CD4-positive, alpha-beta T cell (primary cell): ENCODE measurements around the gene GPR153. TPM values are rescaled to one million over a fixed set of nuclear protein-coding genes. Genes with fewer than 3 reads are reported as not detected.
A peak's percentile ranks its signal among the peaks of the same experiment; 100 is the strongest.

ENCODE experiments used
- ATAC-seq: fragments of 200-7000 bp; cut with Tn5 transposase; one replicate; pipeline ENCODE4 v1.10.0; 2022; ENCODE audit warnings: mild to moderate bottlenecking; ENCODE audit not compliant: poor library complexity
- CTCF ChIA-PET: fragments of 350-600 bp; sonication (Branson Sonifier 250); formaldehyde crosslinking; loops from one replicate; lab custom pipeline; 2021; ENCODE audit warnings: antibody characterized with exemption, inconsistent platforms; lab: Charles Lee
- POLR2A ChIA-PET: fragments of 350-600 bp; sonication (Branson Sonifier 250); formaldehyde crosslinking; loops from one replicate; lab custom pipeline; 2021; ENCODE audit warnings: antibody characterized with exemption, inconsistent platforms; lab: Charles Lee
- DNase-seq, 14 experiments: peaks; one replicate each; pipeline ENCODE4 v3.0.0-alpha.2; 2013 to 2020; ENCODE audit warnings: mixed read lengths in 2 of 14
- H3K27ac ChIP-seq, 2 donors: one replicate each; pipeline versions ENCODE4 v1.5.1 to v1.7.0; 2013; ENCODE audit warnings: low read length in 2 of 2, low read depth in 1 of 2, mild to moderate bottlenecking in 1 of 2
- H3K27me3 ChIP-seq, 2 experiments: 1 replicate in 1 of 2; 2 replicates in 1 of 2; pipeline versions ENCODE4 v1.6.1 to v1.7.0; 2013; ENCODE audit warnings: low read length in 2 of 2, control low read depth in 1 of 2, mild to moderate bottlenecking in 1 of 2, moderate library complexity in 1 of 2; ENCODE audit not compliant: insufficient read depth in 2 of 2, control insufficient read depth in 1 of 2
- H3K36me3 ChIP-seq: one replicate; pipeline ENCODE4 v1.6.1; 2013; ENCODE audit warnings: low read length, control low read depth; ENCODE audit not compliant: insufficient read depth
- H3K4me1 ChIP-seq: one replicate; pipeline ENCODE4 v1.6.1; 2013; ENCODE audit warnings: low read length, control low read depth; ENCODE audit not compliant: insufficient read depth
- H3K4me3 ChIP-seq: one replicate; pipeline ENCODE4 v1.5.1; 2013; ENCODE audit warnings: mild to moderate bottlenecking, low read length, moderate library complexity
- H3K9me3 ChIP-seq, 2 experiments: 1 replicate in 1 of 2; 2 replicates in 1 of 2; pipeline versions ENCODE4 v1.6.1 to v1.7.0; 2013; ENCODE audit warnings: low read length in 2 of 2, mild to moderate bottlenecking in 2 of 2, control low read depth in 1 of 2, moderate library complexity in 1 of 2; ENCODE audit not compliant: control insufficient read depth in 1 of 2, insufficient read depth in 1 of 2
- H3K27ac Mint-ChIP-seq: one replicate; pipeline ENCODE4 v1.8.0; 2020; ENCODE audit warnings: mixed read lengths
- H3K27me3 Mint-ChIP-seq: one replicate; pipeline ENCODE4 v1.8.0; 2021; ENCODE audit warnings: mixed read lengths
- H3K36me3 Mint-ChIP-seq: one replicate; pipeline ENCODE4 v1.8.0; 2021; ENCODE audit warnings: low read depth, mixed read lengths
- H3K4me1 Mint-ChIP-seq: one replicate; pipeline ENCODE4 v1.8.0; 2021; ENCODE audit warnings: low read depth, mixed read lengths
- H3K4me3 Mint-ChIP-seq: one replicate; pipeline ENCODE4 v1.8.0; 2020; ENCODE audit warnings: mild to moderate bottlenecking, mixed read lengths
- H3K9me3 Mint-ChIP-seq: one replicate; pipeline ENCODE4 v1.8.0; 2020; ENCODE audit warnings: mixed read lengths
- CTCF ChIP-seq: fragments of 200-600 bp; IDR thresholded peaks from one replicate; pipeline ENCODE4 v1.8.0; 2022; ENCODE audit warnings: antibody characterized with exemption, mild to moderate bottlenecking
- intact Hi-C, 2 experiments: fragments of 100-400 bp; cut with DNase I in 1 of 2; cut with micrococcal nuclease in 1 of 2; formaldehyde crosslinking; loops; one replicate each; pipeline versions ENCODE4 v1.15.1 to v1.9.0; 2023 to 2025; cut with DNase I, micrococcal nuclease
- polyA plus RNA-seq, 2 donors: library from polyadenylated mRNA; unstranded; fragments of 120-200 nt; gene quantifications; one replicate each; pipeline ENCODE4 v1.2.1, GENCODE V29; 2013
- total RNA-seq, 174 experiments: library from RNA in 2 of 174; stranded (reverse) in 2 of 174; gene quantifications; one replicate each; pipeline ENCODE4 v1.2.3 and lab custom pipeline; 2021 to 2026

GPR153 gene
- total RNA-seq (under 1 TPM; 0.14 to 0.19 TPM), total RNA-seq (lab: John Stamatoyannopoulos, UW) (0.07 to 2.5 (median 0.67) reads per million in 172 experiments)
- 0.30 TPM for polyA plus RNA-seq (2013, experiment 1 of 2)
- 0.64 TPM for polyA plus RNA-seq (2013, experiment 2 of 2)

- Histone ChIP-seq H3K4me3 (peak within 1 kb of the TSS; percentile 46), H3K36me3 (no peaks in the 10 kb centered on the region), H3K27ac (no peak within 1 kb of the TSS), H3K4me1 (peaks cover 18% of the 10 kb centered on the region), H3K27me3 (peaks cover 12 to 13% of the 10 kb centered on the region in 2 experiments), H3K9me3 (no peaks in the 10 kb centered on the region)
- intact Hi-C loops: no loop called here
- ChIA-PET CTCF (interaction anchor here (2.9 kb wide), 1 partner anchor 16 kb away, joined by 7 read pairs; no protein-coding TSS in a partner anchor), POLR2A (no interaction called here)
- ATAC-seq (peak; percentile 63), DNase-seq (peak in 8 of 14 experiments; percentile 17 to 76 (median 45))
- H3K27ac Mint-ChIP-seq: no peak within 1 kb of the TSS
- peaks cover 11% of the 10 kb centered on the region for H3K27me3 Mint-ChIP-seq
- peaks cover 4% of the 10 kb centered on the region for H3K4me1 Mint-ChIP-seq
- no peaks in the 10 kb centered on the region for H3K9me3 Mint-ChIP-seq
- H3K36me3 Mint-ChIP-seq: no peaks in the 10 kb centered on the region
- no peak for TF ChIP-seq CTCF
- peak within 1 kb of the TSS; percentile 80 for H3K4me3 Mint-ChIP-seq
Observed at GRCh38 chr1:6260961-6261614, at the start of gene GPR153. GPR153 (minus strand) TSS chr1:6261098; CDS start chr1:6254905, 6,193 bp downstream.

DNA sequence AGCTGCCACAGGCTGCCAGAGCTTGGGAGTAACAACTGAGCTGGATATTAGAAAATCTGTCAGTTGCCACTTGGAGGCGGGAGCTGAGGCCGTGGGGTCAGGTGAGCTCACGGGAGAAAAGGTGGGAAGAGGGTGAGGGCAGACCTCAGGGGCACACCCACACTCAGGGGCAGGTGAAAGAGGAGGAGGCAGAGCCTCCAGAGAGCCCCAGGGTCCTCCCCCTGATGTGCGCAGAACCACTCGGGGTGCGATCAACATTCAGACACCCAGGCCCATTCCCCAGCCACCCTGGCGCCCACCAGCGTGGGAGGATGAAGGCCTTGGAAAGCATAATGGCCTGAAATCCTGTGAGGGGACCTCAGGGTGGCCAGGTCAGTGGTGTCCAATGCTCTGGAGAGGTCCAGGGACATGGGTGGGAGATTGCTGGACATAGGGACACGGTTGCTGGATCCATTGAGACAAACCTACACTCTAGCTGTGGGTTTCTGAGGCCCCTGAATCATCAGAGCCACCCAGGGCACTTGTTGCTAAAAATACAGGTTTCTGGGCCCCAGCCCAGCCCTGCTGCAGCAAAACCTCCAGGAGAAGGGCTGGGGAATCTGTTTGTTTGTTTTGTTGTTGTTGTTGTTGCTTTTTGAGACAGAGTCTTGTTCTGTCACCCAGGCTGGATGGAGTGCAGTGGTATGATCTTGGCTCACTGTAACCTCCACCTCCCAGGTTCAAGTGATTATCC is 49.4 kb upstream of the GPR153 start:
- H3K4me1 ChIP-seq: no peaks in the 10 kb centered on the region
- no peaks in the 10 kb centered on the region for H3K27me3 ChIP-seq
- ChIA-PET CTCF (no interaction called here), POLR2A (no interaction called here)
- no peak overlapping the region for H3K27ac ChIP-seq
- H3K4me1 Mint-ChIP-seq: no peaks in the 10 kb centered on the region
- ATAC-seq (no peak), DNase-seq (no peak)
- peaks cover 0 to 10% of the 10 kb centered on the region in 2 experiments for H3K9me3 ChIP-seq
- no peaks in the 10 kb centered on the region for H3K27me3 Mint-ChIP-seq
- TF ChIP-seq CTCF: no peak
- no peak overlapping the region for H3K27ac Mint-ChIP-seq
- H3K9me3 Mint-ChIP-seq: no peaks in the 10 kb centered on the region
- H3K36me3 Mint-ChIP-seq: no peaks in the 10 kb centered on the region
- no peaks in the 10 kb centered on the region for H3K36me3 ChIP-seq
- intact Hi-C loops: no loop called here
- H3K4me3 ChIP-seq: no peak overlapping the region
- no peak overlapping the region for H3K4me3 Mint-ChIP-seq

DNA sequence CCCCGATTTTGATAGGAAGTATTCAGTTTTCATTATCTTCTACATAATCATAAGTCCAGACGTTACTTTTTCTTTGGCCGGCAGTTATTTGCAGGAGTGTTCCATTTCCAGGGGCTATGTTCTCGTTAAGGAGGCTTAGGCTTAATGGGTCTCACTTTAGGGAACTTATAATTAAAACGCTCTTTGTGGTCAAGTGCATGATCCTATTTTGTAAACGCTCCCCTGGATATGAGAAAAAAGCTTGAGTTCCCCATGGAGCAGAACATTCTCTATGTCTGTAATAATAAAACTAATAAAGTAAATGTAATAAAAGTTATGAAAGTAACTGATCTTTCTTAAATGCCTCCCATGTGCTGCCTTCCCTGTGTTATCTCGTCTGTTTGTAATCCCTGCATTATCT is 48.7 kb upstream of the GPR153 start:
- no peak for TF ChIP-seq CTCF
- H3K4me3 ChIP-seq: no peak overlapping the region
- no peaks in the 10 kb centered on the region for H3K4me1 ChIP-seq
- no peak for DNase-seq
- no peak overlapping the region for H3K4me3 Mint-ChIP-seq
- H3K27ac Mint-ChIP-seq: no peak overlapping the region
- H3K9me3 ChIP-seq: peaks cover 0 to 10% of the 10 kb centered on the region in 2 experiments
- H3K27me3 Mint-ChIP-seq: no peaks in the 10 kb centered on the region
- H3K9me3 Mint-ChIP-seq: no peaks in the 10 kb centered on the region
- POLR2A ChIA-PET: no interaction called here
- ATAC-seq: no peak
- H3K27me3 ChIP-seq: no peaks in the 10 kb centered on the region
- CTCF ChIA-PET: no interaction called here
- no peaks in the 10 kb centered on the region for H3K4me1 Mint-ChIP-seq
- no peak overlapping the region for H3K27ac ChIP-seq
- H3K36me3 ChIP-seq: no peaks in the 10 kb centered on the region
- intact Hi-C loops: no loop called here
- H3K36me3 Mint-ChIP-seq: no peaks in the 10 kb centered on the region
